HG03354 (cell line): Measurements from ENCODE around the gene UCN3.
A peak's percentile ranks its signal among the peaks of the same experiment; 100 is the strongest.

ENCODE experiments used
- ATAC-seq: cut with Tn5 transposase; IDR thresholded peaks from one replicate; pipeline ENCODE4 v1.9.1; 2021; ENCODE audit warnings: mild to moderate bottlenecking; ENCODE audit not compliant: unreplicated experiment, poor library complexity, severe bottlenecking

UCN3 gene

GRCh38 chr10:5364890-5365338 lies at the start of gene UCN3:
Gene UCN3, plus strand, starts transcription at chr10:5364966. Its CDS starts 8,755 bp downstream, at chr10:5373721.
- no peak for ATAC-seq

DNA sequence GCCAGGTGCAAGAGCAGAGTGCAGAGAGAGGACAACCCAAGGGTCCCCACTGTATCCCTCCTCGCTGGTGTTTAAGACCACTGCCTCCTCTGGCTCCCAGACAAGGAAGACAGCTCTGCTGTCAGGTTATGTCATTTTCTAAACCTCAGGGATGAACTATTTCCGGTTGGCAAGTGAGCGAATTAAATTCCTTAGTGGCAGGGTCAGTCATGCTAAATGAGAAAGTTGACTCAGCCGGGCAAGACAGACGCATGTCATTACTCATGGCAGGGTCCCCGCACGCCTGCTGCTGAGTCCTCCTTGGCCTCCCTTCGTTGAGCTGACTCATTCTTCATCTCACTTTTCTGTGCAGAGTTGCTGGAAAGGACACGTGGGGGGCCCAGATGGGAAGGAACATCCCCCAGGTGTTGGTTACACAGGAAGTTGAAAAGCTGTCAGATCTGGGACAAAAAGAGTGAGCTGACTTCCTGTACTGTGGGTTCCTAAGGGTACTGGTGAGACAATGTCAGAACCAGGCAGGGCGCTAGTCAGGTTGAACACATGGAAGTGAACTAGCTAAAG lies 47.1 kb upstream of the UCN3 start:
- peak; percentile 81 for ATAC-seq

- no peak for ATAC-seq
These were observed 46.6 kb upstream of the UCN3 start for GRCh38 chr10:5318148-5318547.

- no peak for ATAC-seq
These were observed 44.9 kb upstream of the UCN3 start for GRCh38 chr10:5319863-5320262.

- ATAC-seq = no peak
These were observed 43.5 kb upstream of the UCN3 start for GRCh38 chr10:5321273-5321672.

DNA sequence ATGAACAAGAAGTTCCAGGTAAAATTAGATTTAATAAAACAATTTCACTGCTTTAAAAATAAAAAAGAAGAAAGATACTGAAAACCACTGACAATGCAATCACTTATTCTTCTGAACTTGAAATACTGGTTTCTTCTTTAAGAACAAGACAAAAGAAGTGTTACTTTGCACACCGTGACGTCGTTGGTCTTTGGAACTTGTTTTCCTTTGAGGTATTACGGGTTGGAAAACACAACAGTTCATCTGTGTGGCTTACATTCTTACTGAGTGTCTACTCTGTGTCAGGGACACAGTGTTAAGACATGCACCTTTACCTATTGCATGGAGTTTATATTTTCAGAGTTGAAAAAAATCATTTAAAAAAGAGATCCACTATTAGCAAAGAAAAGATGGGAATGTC lies 41.3 kb upstream of the UCN3 start:
- no peak for ATAC-seq

DNA sequence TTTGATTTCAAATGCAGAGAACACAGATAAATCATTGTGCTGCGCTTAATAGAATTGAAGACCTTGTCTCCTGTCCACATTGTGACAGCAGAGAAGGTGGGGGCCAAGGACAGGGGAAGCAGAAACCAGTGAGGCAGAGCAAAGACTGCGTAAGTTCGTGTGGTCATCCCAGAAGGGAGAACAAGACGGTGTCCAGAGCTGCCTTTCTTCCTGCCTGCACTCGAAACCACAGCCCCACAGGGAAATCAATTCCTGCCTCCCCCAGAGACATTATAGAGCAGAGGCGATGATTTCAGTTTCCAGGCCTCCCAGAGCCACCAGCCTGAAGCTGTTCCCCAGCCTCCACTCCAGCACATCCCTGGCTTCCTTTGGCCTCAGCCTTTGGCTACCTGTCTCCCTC lies 39.7 kb upstream of the UCN3 start:
- no peak for ATAC-seq

GRCh38 chr10:5334196-5334880 lies 30.4 kb upstream of the UCN3 start:
- no peak for ATAC-seq

- ATAC-seq = no peak
These were observed 26.8 kb upstream of the UCN3 start for GRCh38 chr10:5338010-5338409.

DNA sequence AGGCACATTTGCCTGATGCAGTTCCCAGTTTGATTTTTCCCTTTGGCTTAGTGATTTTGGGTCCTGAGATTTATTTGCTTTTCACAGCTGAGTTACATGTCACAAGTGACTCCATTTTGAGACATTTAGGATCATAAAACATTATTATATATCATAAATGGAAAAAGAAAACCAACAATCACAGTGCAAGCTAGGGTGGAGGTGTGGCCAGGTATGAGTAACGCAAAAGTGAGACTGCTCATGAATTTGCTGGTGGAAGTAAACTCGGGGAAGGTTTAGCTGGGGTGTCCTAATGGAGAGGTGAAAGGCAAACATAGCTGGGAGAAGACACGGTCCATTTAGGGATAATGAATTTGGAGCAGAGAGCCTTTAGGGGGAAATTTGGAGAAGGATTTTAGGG lies 21.7 kb upstream of the UCN3 start:
- no peak for ATAC-seq

GRCh38 chr10:5343561-5343960 lies 21.2 kb upstream of the UCN3 start:
- ATAC-seq = peak; percentile 66

DNA sequence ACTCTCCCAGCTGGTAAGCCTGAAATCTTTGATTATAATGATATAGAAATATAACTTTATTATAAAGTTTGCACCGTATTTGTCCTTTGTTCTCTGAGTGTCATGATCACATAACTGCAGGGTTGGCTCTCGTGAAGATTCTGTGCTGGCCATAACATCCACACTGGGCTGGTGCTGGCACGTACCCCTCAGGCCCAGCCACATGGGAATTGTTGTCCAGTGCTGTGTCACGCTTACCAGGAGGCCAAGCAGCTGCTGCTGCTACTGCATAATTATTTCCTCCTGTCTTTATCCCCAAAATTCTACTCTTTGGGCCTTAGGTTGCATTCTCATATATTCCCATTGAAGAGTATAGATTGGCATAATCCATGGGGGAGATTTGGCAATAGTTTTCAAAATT lies 20.8 kb upstream of the UCN3 start:
- no peak for ATAC-seq

- no peak for ATAC-seq
These were observed 20.0 kb upstream of the UCN3 start for GRCh38 chr10:5344746-5345145.

DNA sequence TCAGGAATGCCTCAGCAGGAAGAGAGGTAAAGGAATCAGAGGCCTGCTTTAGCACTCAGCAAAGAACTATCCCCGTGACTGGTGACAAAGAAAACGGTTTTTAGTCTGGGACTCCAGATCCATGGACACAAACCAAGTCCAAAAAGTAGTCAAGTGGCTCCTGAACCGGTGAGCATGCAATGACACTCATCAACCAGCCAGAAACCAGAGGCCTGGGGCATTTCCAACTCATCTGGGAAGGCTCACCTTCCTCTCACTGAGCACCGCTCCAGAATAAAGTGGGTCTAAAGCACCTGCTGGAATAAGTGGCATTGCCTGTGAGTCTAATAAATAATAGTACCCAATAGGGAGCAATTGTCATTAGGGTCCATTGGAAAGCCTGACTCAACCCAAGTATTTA lies 17.9 kb upstream of the UCN3 start:
- no peak for ATAC-seq

DNA sequence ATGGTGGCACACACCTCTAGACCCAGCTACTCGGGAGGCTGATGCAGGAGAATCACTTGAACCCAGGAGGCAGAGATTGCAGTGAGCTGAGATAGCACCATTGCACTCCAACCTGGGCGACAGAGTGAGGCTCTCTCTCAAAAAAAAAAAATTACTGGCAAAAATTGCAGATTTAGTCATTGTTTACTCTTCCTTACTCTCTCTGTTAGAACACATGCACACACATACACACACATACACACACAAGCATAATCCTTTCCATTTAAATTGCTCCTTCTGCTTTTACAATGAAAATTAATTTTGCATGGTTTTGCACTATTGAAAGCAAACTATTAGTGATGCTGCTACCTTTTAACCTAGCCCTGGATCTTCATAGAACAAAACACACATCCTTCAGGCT lies 15.4 kb upstream of the UCN3 start:
- no peak for ATAC-seq

GRCh38 chr10:5354068-5354467 lies 10.7 kb upstream of the UCN3 start:
- ATAC-seq = peak; percentile 85

- ATAC-seq = no peak
These were observed 9.0 kb upstream of the UCN3 start for GRCh38 chr10:5355594-5356301.

DNA sequence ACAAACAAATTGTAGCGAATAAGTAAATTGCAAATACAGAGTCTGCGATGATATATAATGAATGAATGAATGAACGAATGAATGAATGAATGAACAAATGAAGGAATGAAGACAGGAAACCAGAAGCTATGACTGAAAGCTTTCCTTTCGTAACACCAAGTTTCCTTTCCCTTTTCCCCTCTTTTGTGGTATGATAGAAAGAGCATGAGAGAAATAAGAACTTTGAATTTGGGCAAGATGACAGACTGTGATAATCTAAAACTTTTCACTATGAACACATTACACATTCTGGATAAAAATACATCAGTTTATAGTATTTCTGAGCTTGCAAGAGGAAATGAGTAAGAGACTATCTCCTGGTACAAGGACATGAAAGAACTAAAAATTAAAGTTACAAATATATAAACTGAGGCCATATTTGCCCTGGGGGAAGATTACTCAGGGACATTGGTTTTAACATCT lies 8.4 kb upstream of the UCN3 start:
- no peak for ATAC-seq

DNA sequence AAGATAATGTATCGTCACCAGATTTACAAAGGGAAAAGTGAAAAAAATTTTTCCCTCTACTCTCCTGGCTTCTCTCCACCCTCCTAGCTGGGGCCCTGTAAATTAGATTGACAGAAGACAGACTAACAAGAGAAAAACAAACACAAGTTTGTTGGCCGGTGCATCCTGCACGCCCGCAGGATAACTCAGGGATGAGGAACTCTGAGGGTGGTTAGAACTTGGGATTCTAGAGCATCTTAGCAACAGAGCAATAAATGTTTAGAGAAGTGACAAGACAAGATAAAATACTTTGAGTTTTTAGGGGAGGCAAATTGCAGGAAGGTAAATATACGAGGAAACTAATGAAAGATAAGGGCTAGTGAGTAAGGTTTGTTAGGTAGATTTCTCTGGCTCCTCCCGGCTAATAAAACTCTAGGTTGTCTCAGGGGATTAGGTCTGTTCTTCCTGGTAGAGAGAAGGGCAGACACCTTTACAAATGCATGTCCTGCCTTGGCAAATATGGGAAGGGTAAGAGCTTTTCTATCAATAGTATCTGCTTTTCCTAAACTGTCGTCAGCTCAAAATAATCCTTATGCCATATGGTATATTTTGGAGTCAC lies 4.3 kb upstream of the UCN3 start:
- ATAC-seq = no peak

GRCh38 chr10:5361966-5362365 lies 2.8 kb upstream of the UCN3 start:
- no peak for ATAC-seq

GRCh38 chr10:5362873-5363272 lies 1.9 kb upstream of the UCN3 start:
- ATAC-seq = no peak
